ENCODE results near the gene EFR3B.

DNA sequence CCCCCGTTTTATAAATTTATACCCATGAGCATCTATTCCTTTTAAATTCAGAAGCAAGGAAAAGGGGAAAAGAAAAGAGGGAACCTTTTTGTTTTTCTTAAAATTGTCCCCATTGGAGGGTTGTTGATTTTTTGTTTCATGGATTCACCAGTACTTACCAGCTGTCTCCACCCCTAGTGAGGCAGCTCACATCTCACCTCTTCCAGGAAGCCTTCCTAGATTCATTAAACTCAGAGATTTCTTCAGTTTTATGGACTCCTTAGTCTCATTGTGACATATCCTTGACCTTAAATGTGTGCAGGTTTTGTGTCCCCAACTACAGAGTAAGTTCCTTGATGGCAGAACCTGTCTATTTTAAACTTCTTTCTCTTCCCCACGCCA, 35.9 kb downstream of the EFR3B start:
- TF ChIP-seq MYC (IDR thresholded peaks at IDR 0.05; ENCODE audit: low read depth, low read length): no peak
- TF ChIP-seq, protein P1, sequence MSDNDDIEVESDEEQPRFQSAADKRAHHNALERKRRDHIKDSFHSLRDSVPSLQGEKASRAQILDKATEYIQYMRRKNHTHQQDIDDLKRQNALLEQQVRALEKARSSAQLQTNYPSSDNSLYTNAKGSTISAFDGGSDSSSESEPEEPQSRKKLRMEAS (IDR thresholded peaks at IDR 0.05; ENCODE audit: low read depth, low read length): no peak
- TF ChIP-seq, protein P2, sequence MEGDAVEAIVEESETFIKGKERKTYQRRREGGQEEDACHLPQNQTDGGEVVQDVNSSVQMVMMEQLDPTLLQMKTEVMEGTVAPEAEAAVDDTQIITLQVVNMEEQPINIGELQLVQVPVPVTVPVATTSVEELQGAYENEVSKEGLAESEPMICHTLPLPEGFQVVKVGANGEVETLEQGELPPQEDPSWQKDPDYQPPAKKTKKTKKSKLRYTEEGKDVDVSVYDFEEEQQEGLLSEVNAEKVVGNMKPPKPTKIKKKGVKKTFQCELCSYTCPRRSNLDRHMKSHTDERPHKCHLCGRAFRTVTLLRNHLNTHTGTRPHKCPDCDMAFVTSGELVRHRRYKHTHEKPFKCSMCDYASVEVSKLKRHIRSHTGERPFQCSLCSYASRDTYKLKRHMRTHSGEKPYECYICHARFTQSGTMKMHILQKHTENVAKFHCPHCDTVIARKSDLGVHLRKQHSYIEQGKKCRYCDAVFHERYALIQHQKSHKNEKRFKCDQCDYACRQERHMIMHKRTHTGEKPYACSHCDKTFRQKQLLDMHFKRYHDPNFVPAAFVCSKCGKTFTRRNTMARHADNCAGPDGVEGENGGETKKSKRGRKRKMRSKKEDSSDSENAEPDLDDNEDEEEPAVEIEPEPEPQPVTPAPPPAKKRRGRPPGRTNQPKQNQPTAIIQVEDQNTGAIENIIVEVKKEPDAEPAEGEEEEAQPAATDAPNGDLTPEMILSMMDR (IDR thresholded peaks at IDR 0.05; ENCODE audit: low read depth, low read length): no peak

Measured in NB4 (cell line).